Omental fat pad (tissue), 4 donors: Measurements from ENCODE around the gene DDX21. TPM values are rescaled to one million over a fixed set of nuclear protein-coding genes. Genes with fewer than 3 reads are reported as not detected.
"Not testable (repeated sequence)": the region's sequence is repeated elsewhere in the genome, so short reads cannot be mapped to it uniquely, and the experiment has no call there.

Experiments used
- ATAC-seq: fragments of 150-250 bp; one replicate; pipeline ENCODE4 v1.9.1; 2016; ENCODE audit warnings: mild to moderate bottlenecking, moderate library complexity; ENCODE audit not compliant: low FRiP score
- DNase-seq: peaks from one replicate; pipeline ENCODE4 v3.0.0-alpha.2; 2019; ENCODE audit warnings: low spot score
- total RNA-seq, 4 donors: library from RNA; depleted of rRNA; stranded (reverse); fragments of >200 nt; gene quantifications; one replicate each; pipeline ENCODE4 v1.1.0, GENCODE V29; 2016
- TF ChIP-seq, protein P1 (sequence below), 3 donors: fragments of 450-650 bp; IDR thresholded peaks; one replicate each; pipeline ENCODE4 v1.5.1; 2016 to 2017; ENCODE audit warnings: antibody characterized with exemption in 3 of 3, mild to moderate bottlenecking in 3 of 3, moderate library complexity in 2 of 3

The DDX21 gene
- total RNA-seq, 4 donors from 2014 or later: 46.0 to 340 (median 92.6) TPM

DNA sequence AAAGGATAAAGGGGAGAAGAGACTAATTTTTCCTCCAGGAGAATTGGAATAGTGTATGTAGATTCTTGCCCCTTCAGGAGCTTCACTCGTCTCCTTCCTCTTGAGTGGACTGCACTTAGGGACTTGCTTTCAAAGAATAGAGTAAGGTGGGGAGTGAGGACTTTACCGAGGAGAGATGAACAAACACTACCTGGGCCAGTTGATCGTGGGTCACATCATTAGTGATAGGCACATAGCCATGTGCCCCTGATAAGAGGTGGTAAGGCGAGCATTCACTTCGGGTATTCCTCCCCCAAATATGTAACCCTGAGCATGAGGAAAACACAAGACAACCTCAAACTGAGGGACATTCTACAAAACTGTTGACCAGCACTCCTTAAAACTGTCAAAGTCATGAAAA lies 18.0 kb downstream of the DDX21 start:
- no peak for DNase-seq
- no peak for ATAC-seq
- TF ChIP-seq, protein P1, sequence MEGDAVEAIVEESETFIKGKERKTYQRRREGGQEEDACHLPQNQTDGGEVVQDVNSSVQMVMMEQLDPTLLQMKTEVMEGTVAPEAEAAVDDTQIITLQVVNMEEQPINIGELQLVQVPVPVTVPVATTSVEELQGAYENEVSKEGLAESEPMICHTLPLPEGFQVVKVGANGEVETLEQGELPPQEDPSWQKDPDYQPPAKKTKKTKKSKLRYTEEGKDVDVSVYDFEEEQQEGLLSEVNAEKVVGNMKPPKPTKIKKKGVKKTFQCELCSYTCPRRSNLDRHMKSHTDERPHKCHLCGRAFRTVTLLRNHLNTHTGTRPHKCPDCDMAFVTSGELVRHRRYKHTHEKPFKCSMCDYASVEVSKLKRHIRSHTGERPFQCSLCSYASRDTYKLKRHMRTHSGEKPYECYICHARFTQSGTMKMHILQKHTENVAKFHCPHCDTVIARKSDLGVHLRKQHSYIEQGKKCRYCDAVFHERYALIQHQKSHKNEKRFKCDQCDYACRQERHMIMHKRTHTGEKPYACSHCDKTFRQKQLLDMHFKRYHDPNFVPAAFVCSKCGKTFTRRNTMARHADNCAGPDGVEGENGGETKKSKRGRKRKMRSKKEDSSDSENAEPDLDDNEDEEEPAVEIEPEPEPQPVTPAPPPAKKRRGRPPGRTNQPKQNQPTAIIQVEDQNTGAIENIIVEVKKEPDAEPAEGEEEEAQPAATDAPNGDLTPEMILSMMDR (IDR thresholded peaks at IDR 0.05): no peak

DNA sequence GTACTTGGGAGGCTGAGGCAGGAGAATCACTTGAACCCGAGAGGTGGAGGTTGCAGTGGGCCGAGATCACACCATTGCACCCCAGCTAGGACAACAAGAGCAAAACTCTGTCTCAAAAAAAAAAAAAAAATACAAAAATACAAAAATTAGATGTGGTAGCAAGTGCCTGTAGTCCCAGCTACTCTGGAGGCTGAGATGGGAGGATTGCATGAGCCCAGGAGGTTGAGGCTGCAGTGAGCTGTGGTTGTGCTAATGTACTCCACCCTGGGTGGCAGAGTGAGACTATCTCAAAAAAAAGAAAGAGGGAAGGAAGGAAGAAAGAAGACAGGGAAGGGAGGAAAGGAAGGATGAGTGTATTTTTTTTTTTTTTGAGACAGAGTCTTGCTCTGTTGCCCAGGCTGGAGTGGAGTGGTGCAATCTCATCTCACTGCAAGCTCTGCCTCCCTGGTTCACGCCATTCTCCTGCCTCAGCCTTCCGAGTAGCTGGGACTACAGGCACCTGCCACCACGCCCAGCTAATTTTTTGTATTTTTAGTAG lies 20.0 kb downstream of the DDX21 start:
- DNase-seq, ATAC-seq: not testable (repeated sequence)

DNA sequence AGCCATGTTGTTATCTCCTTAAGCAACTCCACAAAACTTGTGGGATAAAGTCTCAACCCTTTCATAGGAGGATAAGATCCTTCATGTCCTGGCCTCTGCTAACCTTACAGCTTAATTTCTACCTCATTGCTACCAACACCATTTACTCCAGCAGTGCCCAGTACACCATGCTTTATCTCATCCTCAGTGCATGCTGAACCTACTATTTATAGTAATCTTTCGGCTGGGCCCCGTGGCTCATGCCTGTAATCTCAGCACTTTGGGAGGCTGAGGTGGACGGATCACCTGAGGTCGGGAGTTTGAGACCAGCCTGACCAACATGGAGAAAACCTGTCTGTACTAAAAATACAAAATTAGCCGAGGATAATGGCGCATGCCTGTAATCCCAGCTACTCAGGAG lies 23.8 kb downstream of the DDX21 start:
- DNase-seq, ATAC-seq: not testable (repeated sequence)

DNA sequence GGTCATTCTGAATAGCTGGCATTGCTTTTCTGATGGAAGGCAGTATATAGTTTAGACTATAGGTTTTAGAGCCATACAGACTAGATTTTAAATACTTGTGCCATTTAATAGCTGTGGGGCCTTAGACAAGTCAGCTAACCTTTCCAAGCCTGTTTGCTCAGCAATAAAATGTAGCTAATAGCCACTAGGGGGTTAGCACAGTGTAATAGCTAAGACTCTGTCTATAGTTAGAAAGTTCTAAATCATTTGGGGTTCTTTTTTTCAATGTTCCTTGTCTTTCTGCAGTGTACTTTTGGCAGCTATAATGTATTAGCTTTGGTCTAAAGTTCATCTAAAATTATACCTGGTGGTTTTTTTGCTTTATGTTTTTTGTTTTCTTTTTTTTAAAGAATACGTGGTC lies 25.1 kb downstream of the DDX21 start:
- ATAC-seq: no peak
- TF ChIP-seq, protein P1 (IDR thresholded peaks at IDR 0.05): no peak
- DNase-seq: no peak

DNA sequence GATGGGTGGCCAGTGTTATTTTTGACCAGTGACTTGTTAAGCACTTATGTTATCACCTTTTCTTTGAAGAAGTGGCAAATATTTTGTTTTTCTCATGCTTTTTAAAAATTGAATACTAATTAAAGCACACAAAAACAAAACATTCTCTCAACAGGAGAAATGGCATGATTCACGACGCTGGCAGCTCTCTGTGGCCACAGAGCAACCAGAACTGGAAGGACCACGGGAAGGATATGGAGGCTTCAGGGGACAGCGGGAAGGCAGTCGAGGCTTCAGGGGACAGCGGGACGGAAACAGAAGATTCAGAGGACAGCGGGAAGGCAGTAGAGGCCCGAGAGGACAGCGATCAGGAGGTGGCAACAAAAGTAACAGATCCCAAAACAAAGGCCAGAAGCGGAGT lies 26.4 kb downstream of the DDX21 start:
- ATAC-seq (no peak), DNase-seq (no peak)
- TF ChIP-seq, protein P1 (IDR thresholded peaks at IDR 0.05): no peak

- ATAC-seq (no peak), DNase-seq (no peak)
- TF ChIP-seq, protein P1 (IDR thresholded peaks at IDR 0.05): no peak
Observed at GRCh38 chr10:68987611-68988010, 31.6 kb downstream of the DDX21 start.

DNA sequence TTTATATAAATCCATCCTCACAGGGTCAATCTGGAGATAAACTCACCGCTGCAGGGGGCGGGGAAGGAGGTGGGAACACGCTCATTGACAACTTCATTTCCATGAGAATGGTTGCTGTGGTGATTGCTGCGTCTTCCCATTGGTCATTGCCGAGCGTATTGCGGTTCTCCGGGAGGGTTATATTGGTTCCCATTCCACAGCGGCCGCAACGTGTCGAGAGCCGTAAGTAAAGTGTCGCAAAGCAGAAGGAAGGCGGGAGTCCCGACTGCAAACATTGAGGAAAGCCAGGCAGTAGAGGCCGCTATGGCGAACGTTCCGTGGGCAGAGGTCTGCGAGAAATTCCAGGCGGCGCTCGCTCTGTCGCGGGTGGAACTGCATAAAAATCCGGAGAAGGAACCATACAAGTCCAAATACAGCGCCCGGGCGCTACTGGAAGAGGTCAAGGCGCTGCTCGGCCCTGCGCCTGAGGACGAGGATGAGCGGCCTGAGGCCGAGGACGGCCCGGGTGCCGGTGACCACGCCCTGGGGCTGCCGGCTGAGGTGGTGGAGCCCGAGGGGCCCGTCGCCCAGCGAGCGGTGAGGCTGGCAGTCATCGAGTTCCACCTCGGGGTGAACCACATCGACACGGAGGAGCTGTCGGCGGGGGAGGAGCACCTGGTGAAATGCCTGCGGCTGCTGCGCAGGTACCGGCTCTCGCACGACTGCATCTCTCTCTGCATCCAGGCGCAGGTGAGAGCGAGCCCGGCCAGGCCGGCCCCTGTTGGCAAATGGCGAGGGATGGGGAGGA lies 32.8 kb downstream of the DDX21 start, which contains the start of gene KIFBP:
Gene KIFBP, plus strand, starts transcription at position 274 of the 787 bp plus-strand sequence. Its CDS starts 30 bp downstream, at position 304.
- DNase-seq (peak; percentile 91), ATAC-seq (peak; percentile 93)
- TF ChIP-seq, protein P1 (IDR thresholded peaks at IDR 0.05): no peak

DNA sequence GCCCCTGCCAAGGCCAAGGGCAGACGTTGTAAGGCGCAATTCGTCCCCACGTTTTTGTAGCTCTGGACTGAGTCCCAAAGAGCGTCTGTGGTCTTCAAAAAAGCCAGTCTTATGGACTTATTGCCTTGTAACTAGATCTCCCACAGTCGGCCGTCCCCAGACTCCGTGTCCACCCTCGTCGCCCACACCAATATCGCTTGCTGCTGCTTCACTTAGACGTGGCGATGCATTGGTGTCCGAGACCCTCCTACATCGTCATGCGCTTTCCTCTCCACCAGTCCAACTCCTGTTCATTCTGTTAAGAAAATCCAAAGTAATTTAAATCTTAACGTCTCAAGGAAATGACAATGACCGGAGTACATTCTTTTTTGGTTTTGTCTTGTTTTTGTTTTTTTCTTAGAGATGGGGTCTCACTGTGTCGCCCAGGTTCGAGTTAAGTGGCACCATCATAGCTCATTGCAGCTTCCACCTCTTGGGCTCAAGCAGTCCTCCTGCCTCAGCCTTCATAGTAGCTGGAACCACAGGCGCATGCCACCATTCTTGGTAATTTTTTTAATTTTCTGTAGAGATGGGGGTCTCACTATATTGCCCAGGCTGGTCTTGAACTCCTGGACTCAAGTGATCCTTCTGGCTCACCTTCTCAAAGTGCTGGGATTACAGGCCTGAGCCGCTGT lies 33.5 kb downstream of the DDX21 start:
- no peak for ATAC-seq
- DNase-seq: no peak
- TF ChIP-seq, protein P1 (IDR thresholded peaks at IDR 0.05): no peak
